Epithelial cell of proximal tubule (primary cell): ENCODE measurements around the gene SELP. TPM values are rescaled to one million over a fixed set of nuclear protein-coding genes. Genes with fewer than 3 reads are reported as not detected.

Experiments used
- DNase-seq: peaks from one replicate; pipeline ENCODE4 v3.0.0-alpha.2; 2011; ENCODE audit warnings: low read depth
- H3K4me3 ChIP-seq: 2 replicates; pipeline ENCODE4 v1.5.1; 2011; ENCODE audit warnings: low read depth, mild to moderate bottlenecking, low read length
- total RNA-seq: library from RNA; depleted of rRNA; stranded (reverse); fragments of >200 nt; gene quantifications from 2 replicates; pipeline ENCODE4 v1.2.3, GENCODE V29; 2015
- TF ChIP-seq, protein P1 (sequence below): conservative IDR thresholded peaks from 2 replicates; pipeline ENCODE4 v1.5.1; 2012; ENCODE audit warnings: low read depth, mild to moderate bottlenecking, low read length

Gene SELP
- total RNA-seq, 1 donor from 2014 or later, result not detected

- TF ChIP-seq, protein P1, sequence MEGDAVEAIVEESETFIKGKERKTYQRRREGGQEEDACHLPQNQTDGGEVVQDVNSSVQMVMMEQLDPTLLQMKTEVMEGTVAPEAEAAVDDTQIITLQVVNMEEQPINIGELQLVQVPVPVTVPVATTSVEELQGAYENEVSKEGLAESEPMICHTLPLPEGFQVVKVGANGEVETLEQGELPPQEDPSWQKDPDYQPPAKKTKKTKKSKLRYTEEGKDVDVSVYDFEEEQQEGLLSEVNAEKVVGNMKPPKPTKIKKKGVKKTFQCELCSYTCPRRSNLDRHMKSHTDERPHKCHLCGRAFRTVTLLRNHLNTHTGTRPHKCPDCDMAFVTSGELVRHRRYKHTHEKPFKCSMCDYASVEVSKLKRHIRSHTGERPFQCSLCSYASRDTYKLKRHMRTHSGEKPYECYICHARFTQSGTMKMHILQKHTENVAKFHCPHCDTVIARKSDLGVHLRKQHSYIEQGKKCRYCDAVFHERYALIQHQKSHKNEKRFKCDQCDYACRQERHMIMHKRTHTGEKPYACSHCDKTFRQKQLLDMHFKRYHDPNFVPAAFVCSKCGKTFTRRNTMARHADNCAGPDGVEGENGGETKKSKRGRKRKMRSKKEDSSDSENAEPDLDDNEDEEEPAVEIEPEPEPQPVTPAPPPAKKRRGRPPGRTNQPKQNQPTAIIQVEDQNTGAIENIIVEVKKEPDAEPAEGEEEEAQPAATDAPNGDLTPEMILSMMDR, result peak; percentile 91
- no peak for DNase-seq
- no peak overlapping the region for H3K4me3 ChIP-seq
Measured at GRCh38 chr1:169546087-169546995, 83.6 kb downstream of the SELP start.

DNA sequence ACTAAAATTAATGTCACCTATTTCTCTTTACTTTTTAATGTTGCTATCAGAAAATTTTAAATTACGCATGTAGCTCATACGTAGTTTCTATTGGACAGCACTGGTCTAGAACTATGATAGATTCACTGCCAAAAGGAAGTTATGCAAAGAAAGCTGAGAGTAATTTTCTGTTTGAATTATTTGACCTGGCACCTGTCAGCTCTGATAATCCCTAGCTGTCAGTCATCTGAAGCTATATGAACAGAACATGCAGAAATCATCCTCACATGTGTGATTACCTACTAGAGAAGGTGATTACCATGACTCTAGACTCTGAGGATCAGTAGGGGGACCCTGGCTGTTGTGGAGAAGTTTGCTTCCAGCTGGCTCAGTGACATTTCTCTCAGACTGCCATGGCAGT is 84.5 kb downstream of the SELP start:
- H3K4me3 ChIP-seq, result no peak overlapping the region
- DNase-seq, result no peak
- TF ChIP-seq, protein P1, result no peak

GRCh38 chr1:169538998-169539871 is 90.7 kb downstream of the SELP start:
- TF ChIP-seq, protein P1, result no peak
- no peak overlapping the region for H3K4me3 ChIP-seq
- DNase-seq, result peak; percentile 45

Other genes with a start within 250 kb of the SELP start
- gene CCDC181, start 202.7 kb downstream of the SELP start, total RNA-seq, result 2.0 and 3.5 TPM in 2 replicates
- gene SLC19A2, start 144.2 kb downstream of the SELP start, total RNA-seq, result 12.3 and 20.3 TPM in 2 replicates
- gene F5, start 43.6 kb downstream of the SELP start, total RNA-seq, result not detected in 2 replicates
- gene SELL, start 81.5 kb upstream of the SELP start, total RNA-seq, result not detected in 2 replicates
- gene SELE, start 104.0 kb upstream of the SELP start, total RNA-seq, result not detected in 2 replicates
- gene METTL18, start 164.8 kb upstream of the SELP start, total RNA-seq, result 5.7 and 9.4 TPM in 2 replicates